Urinary bladder (tissue), 4 donors: Measurements from ENCODE around the gene ABHD16A. TPM values are rescaled to one million over a fixed set of nuclear protein-coding genes. Genes with fewer than 3 reads are reported as not detected.
"Not testable (repeated sequence)": the region's sequence is repeated elsewhere in the genome, so short reads cannot be mapped to it uniquely, and the experiment has no call there.

Experiments
- DNase-seq: peaks from one replicate; pipeline ENCODE4 v3.0.0-alpha.2; 2015; ENCODE audit errors: extremely low spot score
- H3K27ac ChIP-seq: one replicate; pipeline ENCODE4 v1.5.1; 2013; ENCODE audit warnings: low read depth, mild to moderate bottlenecking, moderate library complexity
- H3K36me3 ChIP-seq: one replicate; pipeline ENCODE4 v1.6.1; 2013; ENCODE audit warnings: mild to moderate bottlenecking, moderate library complexity; ENCODE audit not compliant: insufficient read depth
- H3K4me1 ChIP-seq: one replicate; pipeline ENCODE4 v1.6.1; 2013; ENCODE audit warnings: mild to moderate bottlenecking, moderate library complexity; ENCODE audit not compliant: insufficient read depth
- H3K4me3 ChIP-seq: one replicate; pipeline ENCODE4 v1.5.1; 2013; ENCODE audit warnings: low read depth, low read length
- WGBS: extraction: QIAGEN DNeasy Blood & Tissue Kit; methylation state at CpG from one replicate; pipeline ENCODE4 v1.1.7; 2013; 5-methylcytosine and 5-hydroxymethylcytosine counted together
- polyA plus RNA-seq: library from polyadenylated mRNA; stranded (reverse); fragments of 200-250 nt; gene quantifications from one replicate; pipeline ENCODE4 v1.2.3, GENCODE V29; 2013
- total RNA-seq: library from RNA; depleted of rRNA; stranded (reverse); fragments of >200 nt; gene quantifications from one replicate; pipeline ENCODE4 v1.2.3, GENCODE V29; 2014
- donor health status: healthy with polysubstance abuse.
- donor health status: healthy.

Gene ABHD16A
- total and polyA plus RNA-seq, 2 donors: 42.6 to 56.4 TPM

DNA sequence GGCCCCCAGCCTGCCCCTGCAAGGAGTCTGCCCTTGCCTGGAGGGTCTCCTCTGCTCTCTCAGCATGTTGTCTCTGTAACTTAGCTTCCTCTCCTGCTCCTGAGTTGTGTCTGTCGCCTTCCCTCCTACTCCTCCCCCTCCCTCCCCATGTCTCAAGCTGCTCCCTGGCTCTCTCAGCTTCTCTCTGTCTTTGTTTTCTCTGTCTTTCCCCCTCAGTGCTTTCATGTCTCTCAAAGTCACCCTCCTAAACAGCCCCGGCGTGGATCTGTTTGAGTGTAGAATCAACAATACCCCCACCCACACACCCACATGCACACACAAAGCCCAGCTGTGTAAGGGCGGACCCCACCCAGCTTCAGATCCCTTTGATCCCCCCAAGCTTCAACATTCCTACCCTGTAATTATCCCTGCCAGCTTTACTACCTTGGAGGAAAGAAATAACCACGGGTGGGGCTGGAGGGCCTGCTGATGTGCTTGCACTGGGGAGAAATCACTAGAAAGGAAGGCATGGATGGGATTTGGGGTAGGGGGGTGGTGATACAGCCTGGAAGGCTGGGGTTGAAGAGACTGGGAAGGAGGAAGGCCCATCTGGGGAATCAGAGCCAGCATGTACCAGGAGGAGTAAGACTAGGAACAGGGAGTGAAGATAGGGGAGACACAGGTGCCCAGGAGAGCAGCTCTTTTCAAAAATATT, 11.0 kb upstream of the ABHD16A start:
- no peak overlapping the region for H3K4me3 ChIP-seq
- WGBS: 51% methylated on average over 5 of the region's 5 CpGs
- no peaks in the 10 kb centered on the region for H3K4me1 ChIP-seq
- no peak for DNase-seq
- no peaks in the 10 kb centered on the region for H3K36me3 ChIP-seq
- no peak overlapping the region for H3K27ac ChIP-seq

DNA sequence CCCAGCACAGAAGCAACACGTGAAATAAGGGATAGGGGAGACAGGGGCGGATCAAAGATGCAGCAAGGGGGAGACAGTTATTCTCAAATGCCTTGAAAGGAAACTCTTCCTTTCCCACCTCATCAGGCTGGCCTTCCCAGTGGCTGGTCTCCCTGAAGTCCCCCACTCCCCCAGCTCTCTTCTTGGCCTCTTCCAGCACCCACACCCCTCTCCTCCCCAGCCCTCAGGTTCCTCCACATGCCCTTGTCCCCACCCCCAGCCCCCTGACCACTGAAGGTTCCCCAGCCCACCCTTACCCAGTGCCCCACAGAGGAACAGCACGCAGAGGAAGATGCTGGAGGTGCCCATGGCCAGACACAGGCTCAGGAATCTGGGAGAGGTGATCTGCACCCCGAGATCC, 10.3 kb upstream of the ABHD16A start:
- Histone ChIP-seq H3K27ac (no peak overlapping the region), H3K4me3 (no peak overlapping the region), H3K36me3 (no peaks in the 10 kb centered on the region), H3K4me1 (no peaks in the 10 kb centered on the region)
- DNase-seq: no peak
- 72% methylated on average over 4 of the region's 4 CpGs for WGBS

DNA sequence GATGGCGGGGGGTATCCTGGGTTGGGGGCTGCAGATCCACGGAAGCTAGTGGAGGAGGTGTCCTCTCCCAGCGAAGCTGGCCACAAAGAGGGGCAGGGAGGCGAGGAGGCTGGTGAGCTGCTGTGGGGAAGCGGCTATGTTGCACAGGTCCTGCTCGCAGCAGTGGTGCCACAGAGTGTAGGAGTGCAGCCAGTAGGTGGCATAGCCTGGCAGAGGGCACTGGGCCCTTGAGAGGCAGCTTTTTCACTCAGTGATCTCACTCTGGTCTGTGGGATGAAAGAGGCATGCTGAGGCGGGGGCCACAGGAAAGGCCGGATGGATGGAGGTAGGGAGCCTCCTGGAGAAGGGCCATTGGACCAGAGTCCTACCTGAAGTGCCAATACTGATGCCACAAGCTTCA, 9.2 kb upstream of the ABHD16A start:
- Histone ChIP-seq H3K36me3 (no peaks in the 10 kb centered on the region), H3K4me1 (no peaks in the 10 kb centered on the region), H3K27ac (no peak overlapping the region), H3K4me3 (no peak overlapping the region)
- DNase-seq: no peak
- 90% methylated on average over 8 of the region's 8 CpGs for WGBS

DNA sequence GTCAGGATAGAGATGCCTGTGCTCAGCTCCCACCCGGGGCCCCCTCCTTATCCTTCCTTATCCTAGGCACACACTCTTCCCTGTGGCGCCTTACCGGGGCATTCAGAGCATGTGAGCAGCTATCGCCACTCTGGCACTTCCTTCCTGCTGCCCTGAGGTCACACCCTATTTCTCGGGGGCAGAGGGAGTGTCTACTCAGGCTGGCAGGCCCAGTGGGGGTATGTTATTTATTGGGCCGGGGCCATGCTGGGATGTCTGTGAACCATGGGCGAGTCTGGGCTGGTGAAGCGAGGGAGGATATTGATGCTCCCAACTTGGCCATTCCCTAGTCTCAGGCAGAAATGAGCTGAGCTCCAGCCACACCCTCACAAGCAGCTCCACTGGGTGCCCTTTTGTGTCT, 8.1 kb upstream of the ABHD16A start:
- H3K4me3 ChIP-seq: no peak overlapping the region
- 67% methylated on average over 8 of the region's 8 CpGs for WGBS
- DNase-seq: no peak
- H3K36me3 ChIP-seq: no peaks in the 10 kb centered on the region
- no peaks in the 10 kb centered on the region for H3K4me1 ChIP-seq
- no peak overlapping the region for H3K27ac ChIP-seq

DNA sequence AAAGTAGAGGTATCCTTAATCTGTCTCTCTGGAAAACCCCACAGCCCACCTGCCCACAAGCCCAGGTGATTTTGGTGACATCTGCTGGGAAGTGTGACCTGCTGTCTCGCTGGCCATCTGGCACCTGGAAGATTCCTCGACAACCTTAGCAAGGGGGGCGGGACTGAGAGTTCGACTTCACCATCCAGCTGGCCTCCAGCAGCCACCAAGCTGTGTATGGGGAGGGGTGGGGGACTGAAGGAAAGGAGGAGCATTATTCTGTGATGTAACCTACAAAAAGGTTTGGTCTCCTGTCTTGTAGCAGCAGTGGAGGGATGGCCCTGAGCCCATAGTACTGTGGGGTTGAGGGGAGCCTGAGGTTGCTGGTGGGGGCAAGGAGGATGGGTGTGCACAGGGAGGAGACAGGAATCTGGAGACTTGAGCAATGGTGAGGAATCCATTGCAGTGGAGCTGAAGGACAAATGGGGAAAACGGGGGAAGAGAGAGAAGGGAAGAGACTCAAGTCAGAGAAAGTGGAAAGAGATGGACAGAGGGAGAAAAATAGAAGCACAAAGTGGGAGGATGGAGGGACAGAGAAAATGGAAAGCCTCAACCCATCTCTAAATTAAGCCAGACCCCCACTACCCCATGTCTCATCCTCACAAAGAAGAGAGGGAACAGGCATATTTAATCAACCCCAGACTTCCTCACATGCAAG, 7.5 kb upstream of the ABHD16A start:
- WGBS: 60% methylated on average over 5 of the region's 5 CpGs
- H3K36me3 ChIP-seq: no peaks in the 10 kb centered on the region
- H3K4me1 ChIP-seq: no peaks in the 10 kb centered on the region
- H3K27ac ChIP-seq: no peak overlapping the region
- no peak overlapping the region for H3K4me3 ChIP-seq
- no peak for DNase-seq

DNA sequence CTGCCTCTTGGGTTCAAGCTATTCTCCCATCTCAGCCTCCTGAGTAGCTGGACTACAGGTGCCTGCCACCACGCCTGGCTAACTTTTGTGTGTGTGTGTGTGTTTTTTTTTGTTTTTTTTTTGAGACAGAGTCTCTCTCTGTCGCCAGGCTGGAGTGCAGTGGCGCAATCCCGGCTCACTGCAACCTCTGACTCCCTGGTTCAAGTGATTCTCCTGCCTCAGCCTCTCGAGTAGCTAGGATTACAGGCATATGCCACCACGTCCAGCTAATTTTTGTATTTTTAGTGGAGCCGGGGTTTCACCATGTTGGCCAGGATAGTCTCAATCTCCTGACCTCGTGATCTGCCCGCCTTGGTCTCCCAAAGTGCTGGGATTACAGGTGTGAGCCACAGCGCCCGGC, 6.0 kb upstream of the ABHD16A start:
- not testable (repeated sequence) for H3K27ac ChIP-seq, H3K4me1 ChIP-seq, H3K4me3 ChIP-seq, DNase-seq, H3K36me3 ChIP-seq
- 91% methylated on average over 11 of the region's 11 CpGs for WGBS

DNA sequence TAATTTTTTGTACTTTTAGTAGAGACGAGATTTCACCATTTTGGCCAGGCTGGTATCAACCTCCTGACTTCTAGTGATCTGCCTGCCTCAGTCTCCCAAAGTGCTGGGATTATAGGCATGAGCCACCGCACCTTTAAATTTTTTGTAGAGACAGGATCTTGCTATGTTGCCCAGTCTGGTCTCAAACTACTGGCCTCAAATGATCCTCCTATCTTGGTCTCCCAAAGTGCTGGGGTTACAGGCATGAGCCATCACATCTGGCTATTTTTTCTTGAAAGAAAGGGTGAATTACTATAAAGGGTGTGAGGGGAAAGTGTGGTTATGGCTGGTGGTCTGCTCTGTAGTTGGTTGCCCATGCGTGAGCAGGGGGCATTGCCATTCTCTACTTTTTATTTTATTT, 5.1 kb upstream of the ABHD16A start:
- DNase-seq: no peak
- 93% methylated on average over 3 of the region's 3 CpGs for WGBS
- no peak overlapping the region for H3K27ac ChIP-seq

DNA sequence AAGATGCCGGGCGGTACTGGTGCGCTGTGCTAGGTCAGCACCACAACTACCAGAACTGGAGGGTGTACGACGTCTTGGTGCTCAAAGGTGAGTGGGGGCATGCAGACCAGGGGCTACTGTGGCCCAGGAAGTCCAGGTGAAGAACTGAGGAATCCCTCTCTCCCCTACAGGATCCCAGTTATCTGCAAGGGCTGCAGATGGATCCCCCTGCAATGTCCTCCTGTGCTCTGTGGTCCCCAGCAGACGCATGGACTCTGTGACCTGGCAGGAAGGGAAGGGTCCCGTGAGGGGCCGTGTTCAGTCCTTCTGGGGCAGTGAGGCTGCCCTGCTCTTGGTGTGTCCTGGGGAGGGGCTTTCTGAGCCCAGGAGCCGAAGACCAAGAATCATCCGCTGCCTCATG, 4.6 kb upstream of the ABHD16A start:
- Histone ChIP-seq H3K27ac (no peak overlapping the region), H3K4me3 (no peak overlapping the region), H3K4me1 (no peaks in the 10 kb centered on the region), H3K36me3 (no peaks in the 10 kb centered on the region)
- DNase-seq: no peak
- 88% methylated on average over 10 of the region's 10 CpGs for WGBS

More for the DNA sequence above, 5.1 kb upstream of the ABHD16A start:
- Histone ChIP-seq H3K4me3 (no peak overlapping the region), H3K36me3 (no peaks in the 10 kb centered on the region), H3K4me1 (no peaks in the 10 kb centered on the region)

DNA sequence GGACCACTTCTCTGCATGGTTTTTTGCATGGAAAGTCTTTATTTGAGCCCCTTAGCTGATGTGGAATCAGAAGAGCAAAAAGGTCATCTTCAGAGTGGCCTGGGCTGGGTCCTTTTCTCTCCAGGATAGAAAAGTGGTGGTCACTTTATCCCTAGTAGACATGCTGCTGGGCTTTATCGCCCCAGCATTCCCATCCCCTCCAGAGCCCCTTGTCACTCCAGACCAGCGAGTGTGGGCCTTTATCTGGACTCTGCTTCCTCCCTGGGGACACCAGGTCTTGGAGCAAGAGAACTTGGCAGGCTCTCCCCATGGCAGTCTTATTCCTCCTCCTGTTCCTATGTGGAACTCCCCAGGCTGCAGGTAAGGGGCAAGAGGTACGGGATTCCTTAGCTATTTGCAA, 3.5 kb upstream of the ABHD16A start, which contains the start of gene LY6G6F:
Gene LY6G6F (plus strand): TSS at position 268 of the 400 bp plus-strand sequence. CDS start 41 bp downstream, at position 309.
- no peak for DNase-seq
- whole genome bisulfite sequencing: 46% methylated on average over 3 of the region's 3 CpGs
- H3K36me3 ChIP-seq: no peaks in the 10 kb centered on the region
- no peak within 1 kb of the TSS for H3K27ac ChIP-seq
- no peak within 1 kb of the TSS for H3K4me3 ChIP-seq
- H3K4me1 ChIP-seq: no peaks in the 10 kb centered on the region

DNA sequence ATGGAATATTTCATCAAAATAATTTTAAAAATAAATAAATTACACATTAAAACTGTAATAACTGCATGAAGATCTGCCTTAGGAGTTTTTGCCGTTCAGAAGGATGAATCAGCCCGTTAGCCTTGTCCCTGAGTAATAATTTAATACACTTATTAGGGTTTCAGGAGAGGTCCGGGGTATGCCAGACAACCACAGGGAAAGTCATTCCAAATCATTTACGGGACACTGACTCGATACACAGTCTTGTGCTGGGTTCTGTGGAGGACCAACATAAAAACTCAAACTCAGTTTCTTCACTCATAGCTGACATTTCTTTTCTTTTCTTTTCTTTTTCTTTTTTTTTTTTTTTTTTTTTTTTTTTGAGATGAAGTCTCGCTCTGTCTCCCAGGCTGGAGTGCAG, 2.8 kb upstream of the ABHD16A start:
- DNase-seq: no peak
- H3K27ac ChIP-seq: no peak overlapping the region
- WGBS: 91% methylated on average over 6 of the region's 6 CpGs
- H3K4me1 ChIP-seq: no peaks in the 10 kb centered on the region
- no peaks in the 10 kb centered on the region for H3K36me3 ChIP-seq
- H3K4me3 ChIP-seq: no peak overlapping the region

DNA sequence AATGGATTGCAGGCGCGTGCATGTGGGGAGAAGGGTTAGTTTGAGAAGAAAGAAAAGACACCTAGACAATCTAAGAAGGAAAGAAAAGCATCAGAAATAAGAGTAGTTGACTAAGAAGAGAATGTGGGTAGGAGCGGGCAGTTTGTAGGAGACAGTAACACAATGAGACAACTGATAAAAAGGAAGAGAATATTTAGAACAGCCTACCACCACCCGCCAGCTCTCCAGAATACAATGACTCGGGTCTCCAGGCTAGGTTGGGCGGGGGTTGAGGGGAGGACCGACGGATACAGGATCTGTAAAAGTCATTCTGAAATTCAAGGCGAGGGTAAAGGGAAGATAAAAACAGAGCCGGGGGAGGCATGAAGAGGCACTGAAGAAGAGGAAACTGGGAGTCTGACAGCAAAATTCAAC, 712 bp downstream of the ABHD16A start:
- DNase-seq: no peak
- under 1% methylated on average over 10 of the region's 10 CpGs for WGBS
- H3K4me1 ChIP-seq: no peaks in the 10 kb centered on the region
- H3K4me3 ChIP-seq: peak overlapping the region; percentile 70
- H3K36me3 ChIP-seq: no peaks in the 10 kb centered on the region
- peak overlapping the region; percentile 97 for H3K27ac ChIP-seq

DNA sequence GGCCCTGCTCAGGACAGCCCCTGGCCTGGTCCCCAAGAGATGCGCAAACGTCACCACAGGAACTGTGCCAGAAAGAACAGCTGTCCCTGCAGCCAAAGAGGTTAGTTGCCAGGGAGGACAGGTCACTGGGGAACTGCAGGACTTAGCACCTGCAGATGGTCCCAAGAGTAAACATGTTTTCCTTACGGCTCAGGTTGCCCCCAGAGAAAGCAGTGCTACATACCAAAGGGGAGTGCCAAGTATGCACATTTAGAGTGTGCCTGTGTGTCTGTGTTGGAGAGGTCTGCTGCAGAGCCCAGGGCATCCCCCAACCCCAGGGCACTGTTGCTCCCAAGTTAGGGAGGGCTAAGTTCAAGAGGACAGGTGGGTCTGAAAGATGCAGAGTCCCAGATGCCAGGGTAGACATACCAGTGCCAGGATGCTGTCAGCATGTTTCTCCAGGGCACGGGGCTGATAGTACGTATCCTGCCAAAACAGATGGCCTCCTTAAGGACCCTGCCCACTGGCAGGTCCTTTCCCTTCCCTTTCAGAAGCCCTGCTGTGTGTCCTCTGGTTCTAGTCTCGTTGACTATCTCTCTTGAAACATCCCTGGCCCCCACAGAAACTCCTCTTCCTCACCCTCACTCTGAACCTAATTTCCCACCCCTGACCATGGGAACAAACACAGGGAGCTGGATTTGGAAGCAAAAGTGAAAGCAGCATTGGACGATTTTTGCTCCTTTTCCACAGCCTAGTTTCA, 1.3 kb downstream of the ABHD16A start:
- WGBS: 23% methylated on average over 7 of the region's 7 CpGs
- no peak overlapping the region for H3K27ac ChIP-seq
- no peak for DNase-seq
- H3K36me3 ChIP-seq: no peaks in the 10 kb centered on the region
- peak overlapping the region; percentile 70 for H3K4me3 ChIP-seq
- no peaks in the 10 kb centered on the region for H3K4me1 ChIP-seq

DNA sequence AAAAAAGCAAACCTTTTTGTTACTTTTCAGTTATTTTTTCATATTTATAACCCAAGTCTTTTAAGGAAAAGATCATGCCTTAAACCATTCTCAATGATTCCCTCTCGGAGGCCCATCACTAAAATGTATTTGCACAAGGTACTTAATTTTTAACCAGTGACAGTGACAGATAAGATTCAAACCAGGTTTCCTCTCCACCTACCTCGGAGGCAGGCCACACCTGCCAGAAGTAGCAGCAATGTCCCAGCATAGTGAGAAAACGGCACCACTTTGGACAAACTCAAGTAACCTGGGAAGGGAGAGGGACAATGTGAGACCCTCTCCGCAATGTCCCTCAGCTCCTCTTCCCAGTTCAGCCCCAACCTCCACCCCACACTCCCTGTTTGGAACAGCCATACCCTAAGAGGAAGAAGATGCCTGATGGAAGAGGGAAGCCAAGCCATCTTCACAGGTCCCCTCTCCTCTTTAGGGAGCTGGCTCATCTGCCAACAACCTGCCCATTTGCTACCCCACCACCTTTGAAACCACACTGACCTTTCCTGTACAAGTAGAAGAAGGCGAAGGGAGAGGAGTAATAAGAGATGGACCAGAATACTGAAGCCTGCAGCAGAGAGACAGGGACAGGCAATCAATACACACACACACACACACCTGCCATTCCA, 2.3 kb downstream of the ABHD16A start:
- WGBS: 86% methylated on average over 5 of the region's 5 CpGs
- H3K27ac ChIP-seq: no peak overlapping the region
- H3K36me3 ChIP-seq: no peaks in the 10 kb centered on the region
- DNase-seq: no peak
- H3K4me1 ChIP-seq: no peaks in the 10 kb centered on the region
- H3K4me3 ChIP-seq: no peak overlapping the region
